ENCODE results near the gene ERMP1.
A peak's percentile ranks its signal among the peaks of the same experiment; 100 is the strongest.
"Not testable (repeated sequence)": the region's sequence is repeated elsewhere in the genome, so short reads cannot be mapped to it uniquely, and the experiment has no call there.

The ERMP1 gene

DNA sequence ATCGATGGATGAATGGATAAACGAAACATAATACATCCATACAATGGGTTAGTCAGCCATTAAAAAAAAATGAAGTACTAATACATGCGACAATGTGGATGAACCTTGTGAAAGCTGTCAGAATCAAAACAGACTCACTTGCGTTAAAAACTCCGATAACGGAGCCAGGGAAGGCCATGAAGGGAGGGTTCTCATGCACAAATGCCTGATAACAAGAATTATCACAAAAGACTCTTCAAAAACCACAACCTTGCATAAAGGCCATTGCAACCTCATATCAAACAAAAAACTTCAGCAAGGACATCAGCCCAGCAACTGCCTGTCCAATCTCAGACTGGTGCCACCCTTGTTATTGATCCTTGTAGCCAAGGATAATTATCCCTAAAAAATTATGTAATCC is 13.7 kb downstream of the ERMP1 start:
- no peak for DNase-seq

- no peak for DNase-seq
These were observed 14.3 kb downstream of the ERMP1 start for GRCh38 chr9:5818424-5819142.

GRCh38 chr9:5817862-5818261 is 15.1 kb downstream of the ERMP1 start:
- no peak for DNase-seq

- no peak for DNase-seq
These were observed 17.5 kb downstream of the ERMP1 start for GRCh38 chr9:5815461-5815860.

DNA sequence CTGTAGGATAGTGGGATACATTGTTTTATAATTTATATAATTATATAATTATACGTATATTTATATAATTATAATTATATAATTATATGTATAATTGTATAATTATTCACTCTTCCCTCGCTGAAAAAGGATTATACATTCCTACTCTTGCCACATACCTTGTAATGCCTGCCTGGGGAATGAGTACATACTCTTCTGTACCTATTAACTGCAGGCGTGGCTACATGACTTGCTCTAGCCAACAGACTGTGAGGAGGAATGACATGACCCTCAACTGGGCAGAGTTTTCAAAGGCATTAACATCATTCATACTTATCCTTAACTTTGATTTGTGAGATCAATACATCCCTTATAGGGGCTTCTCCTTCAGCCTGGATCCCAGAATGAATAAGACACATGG is 19.1 kb downstream of the ERMP1 start:
- no peak for DNase-seq

DNA sequence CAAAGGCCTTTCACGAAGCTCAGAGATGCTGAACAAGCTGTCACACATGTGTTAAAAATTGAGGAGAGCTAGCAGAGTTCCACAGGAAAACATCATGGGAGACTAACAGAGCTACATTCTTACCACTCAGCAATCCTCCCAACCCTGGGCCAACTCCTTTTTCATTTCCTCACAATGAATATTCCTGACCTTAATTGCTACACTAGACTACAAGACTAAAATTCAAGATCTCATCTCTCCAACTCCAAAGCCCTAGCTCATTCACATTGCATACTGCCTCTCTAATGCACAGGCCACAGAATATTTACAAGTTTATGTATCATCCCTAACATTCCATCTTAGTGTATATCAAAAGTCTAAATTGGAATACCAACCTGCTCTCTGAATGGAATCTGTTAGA is 21.2 kb downstream of the ERMP1 start:
- no peak for DNase-seq

DNA sequence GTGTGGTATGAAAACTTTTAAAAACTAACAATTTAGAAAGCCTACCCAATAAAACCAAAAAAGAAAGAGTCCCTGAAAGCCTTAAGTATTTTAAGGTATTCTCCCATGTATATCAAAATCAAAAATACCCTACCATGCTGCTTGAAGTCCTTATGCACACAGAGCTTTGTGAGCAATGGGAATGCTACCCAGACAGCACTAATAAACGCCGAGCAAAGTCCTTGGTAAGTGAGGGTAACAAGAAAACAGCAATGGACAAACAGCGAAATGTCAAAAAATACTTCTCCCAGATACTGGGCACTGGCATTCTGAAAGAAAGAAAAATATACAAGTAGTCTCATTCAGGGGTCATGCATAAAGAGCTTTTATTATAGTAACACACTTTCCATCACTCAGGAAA is 27.4 kb downstream of the ERMP1 start:
- DNase-seq, result no peak

DNA sequence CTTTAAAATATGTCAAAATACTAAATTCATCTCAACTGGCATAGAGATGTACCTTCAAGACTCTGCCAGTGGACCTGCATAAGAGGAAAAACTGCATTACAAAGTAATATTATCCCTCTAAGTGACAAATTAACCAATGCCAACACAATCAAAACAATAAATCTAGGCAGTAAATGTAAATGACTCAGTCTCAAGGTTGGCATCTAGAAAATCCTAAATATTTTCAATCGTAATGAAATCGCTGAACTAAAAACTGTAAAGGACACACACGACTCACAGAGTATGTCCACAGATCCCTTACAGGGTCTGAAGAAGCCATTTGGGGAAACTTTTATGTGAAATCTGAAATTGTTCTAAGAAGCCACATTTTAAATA is 31.2 kb downstream of the ERMP1 start:
- DNase-seq, result no peak

DNA sequence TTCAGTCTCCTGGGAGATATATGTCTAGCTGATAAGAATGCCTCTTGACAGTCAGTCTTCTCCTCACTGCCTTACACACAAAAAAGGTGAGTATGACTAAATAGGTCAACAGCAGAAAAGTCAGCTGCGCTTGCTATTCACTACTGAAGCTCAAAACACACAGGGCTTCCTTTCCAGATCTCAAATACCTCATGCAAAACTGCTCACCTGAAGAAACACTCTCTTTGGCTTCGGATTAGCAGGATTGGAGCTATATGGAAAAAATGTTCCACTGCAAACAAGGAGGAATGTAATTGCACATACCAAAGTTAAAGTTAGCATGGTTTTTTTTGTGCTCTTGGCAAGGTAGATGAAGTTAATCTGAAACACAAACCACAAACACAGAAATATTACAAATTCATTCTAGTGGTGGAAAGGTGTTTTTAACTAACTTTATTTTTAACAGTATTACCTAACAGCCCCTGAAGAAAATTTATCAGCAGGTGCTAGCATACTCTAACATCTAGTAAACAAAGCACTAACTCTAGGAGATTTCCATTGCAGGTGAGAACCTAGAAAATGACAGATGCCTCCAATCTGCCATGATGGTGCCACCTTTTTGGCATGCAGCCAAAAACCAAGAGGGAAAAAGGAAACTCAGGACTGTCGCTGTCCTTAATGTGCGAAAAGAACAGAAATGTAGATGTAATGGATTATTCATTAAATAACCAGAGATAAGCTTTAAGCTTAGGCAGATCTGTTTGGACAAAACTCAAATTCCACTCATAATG is 31.8 kb downstream of the ERMP1 start:
- DNase-seq, result no peak

- not testable (repeated sequence) for DNase-seq
These were observed 32.5 kb downstream of the ERMP1 start for GRCh38 chr9:5800378-5800777.

DNA sequence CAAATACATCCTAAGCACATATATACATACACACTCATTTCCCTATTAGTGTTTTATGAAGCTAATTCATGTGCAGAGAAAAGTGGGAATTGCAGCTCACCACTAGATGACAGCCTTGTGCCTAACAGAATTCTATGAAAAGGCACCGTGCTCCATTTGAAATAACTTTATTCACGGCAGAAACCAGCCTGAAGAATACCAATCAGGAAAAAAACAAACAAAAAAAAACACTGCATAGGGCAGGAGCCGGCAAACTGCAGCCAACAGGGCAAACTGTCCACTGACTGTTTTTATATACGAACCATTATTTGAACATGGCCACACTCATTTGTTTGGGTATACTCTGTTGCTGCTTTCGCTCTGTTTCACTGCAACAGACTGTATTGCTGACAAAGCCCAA is 33.6 kb downstream of the ERMP1 start:
- peak in 1 of 3 donors; percentile 12 for DNase-seq

DNA sequence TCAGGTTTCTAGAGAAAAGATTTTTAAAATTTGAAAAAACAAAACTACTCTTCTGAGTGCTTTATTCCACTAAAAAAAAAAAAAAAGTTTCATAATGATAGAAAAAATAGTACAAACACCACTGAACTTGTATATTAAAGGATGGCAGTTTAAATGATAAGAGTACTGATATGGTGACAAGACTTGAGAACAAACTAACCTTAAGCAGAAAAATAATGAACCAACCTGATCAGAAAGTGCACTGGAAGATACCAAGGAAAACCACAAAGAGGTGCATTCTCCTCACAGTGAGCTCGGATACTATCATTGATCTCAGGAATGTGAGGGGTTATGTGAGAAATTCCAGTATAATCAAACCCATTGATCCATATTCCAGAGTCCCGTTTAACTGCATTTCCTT is 34.3 kb downstream of the ERMP1 start:
- no peak for DNase-seq

GRCh38 chr9:5796298-5796697 is 36.6 kb downstream of the ERMP1 start:
- DNase-seq, result no peak

- DNase-seq, result no peak
These were observed 39.1 kb downstream of the ERMP1 start for GRCh38 chr9:5793812-5794211.

DNA sequence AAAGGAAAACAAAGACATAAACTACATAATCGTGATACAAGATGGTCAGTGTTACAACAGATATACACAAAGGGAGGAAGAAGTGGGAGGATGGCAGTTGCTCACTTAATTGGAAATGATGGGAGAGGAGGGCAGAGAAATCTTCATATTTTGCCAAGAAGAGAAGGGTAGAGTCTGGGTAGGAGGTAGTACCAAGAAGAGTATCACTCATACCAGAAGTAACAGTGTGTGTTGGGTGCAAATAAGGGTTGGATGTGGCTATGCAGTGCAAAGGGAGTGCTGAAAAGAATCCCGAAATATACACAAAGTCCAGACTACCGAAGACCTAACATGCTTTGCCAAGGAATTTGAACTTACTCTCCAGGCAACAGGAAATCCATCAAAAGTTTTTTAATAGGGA is 41.0 kb downstream of the ERMP1 start:
- no peak for DNase-seq

DNA sequence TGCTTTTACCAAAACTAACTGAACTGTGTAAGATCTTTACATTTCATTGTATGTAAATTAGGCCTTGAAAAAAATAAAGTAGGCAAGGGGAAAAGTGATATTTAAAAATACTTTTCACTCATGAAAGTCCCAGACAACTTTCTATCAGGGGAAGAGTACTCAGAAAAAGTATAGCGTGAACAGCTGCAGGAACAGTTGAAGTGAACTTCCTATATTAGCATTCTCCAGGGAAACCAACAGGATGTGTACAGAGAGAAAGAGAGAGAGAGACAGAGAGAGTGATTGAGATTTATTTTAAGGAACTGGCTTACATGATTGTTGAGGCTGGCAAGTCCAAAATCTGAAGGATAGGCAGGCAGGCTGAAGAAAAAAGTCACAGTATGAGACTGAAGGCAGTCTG is 42.0 kb downstream of the ERMP1 start:
- DNase-seq, result no peak

- DNase-seq, result no peak
These were observed 43.4 kb downstream of the ERMP1 start for GRCh38 chr9:5789489-5789888.

- peak; percentile 28 to 68 (median 40) for DNase-seq
These were observed 45.1 kb downstream of the ERMP1 start for GRCh38 chr9:5787759-5788302.

- DNase-seq, result no peak
These were observed 45.7 kb downstream of the ERMP1 start for GRCh38 chr9:5787220-5787619.

GRCh38 chr9:5786370-5787127 is 46.4 kb downstream of the ERMP1 start:
- DNase-seq, result no peak

GRCh38 chr9:5784526-5785315 is 48.2 kb downstream of the ERMP1 start:
- no peak for DNase-seq

DNA sequence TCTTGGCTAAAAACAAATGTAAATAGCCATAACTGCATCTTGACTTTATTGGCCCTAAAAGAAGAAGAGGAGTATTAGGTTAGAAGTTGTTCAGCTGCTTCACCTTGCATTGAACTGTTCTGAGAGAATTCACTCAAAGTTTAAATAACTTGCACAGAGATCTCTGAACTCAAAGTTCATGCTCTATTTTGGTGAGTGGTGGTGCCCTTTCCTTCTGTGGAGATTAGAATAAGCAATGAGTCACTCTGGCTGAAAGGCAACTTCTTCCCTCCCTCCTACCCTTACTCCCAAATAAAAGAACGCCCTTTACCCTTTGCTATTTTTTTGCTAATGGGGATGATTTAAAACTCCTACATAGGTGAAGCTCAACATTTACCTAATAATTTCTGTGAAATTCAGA is 48.9 kb downstream of the ERMP1 start:
- no peak for DNase-seq

DNA sequence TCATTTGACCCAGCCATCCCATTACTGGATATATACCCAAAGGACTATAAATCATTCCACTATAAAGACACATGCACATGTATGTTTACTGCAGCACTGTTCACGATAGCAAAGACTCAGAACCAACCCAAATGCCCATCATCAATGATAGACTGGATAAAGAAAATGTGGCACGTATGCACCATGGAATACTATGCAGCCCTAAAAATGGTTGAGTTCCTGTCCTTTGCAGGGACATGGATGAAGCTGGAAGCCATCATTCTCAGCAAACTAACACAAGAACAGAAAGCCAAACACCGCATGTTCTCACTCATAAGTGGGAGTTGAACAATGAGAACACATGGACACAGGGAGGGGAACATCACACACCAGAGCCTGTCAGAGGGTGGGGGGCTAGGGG is 49.5 kb downstream of the ERMP1 start:
- DNase-seq, result not testable (repeated sequence)
